ENCODE measurements around the gene SHC2.
"Not testable (repeated sequence)": the region's sequence is repeated elsewhere in the genome, so short reads cannot be mapped to it uniquely, and the experiment has no call there.

The SHC2 gene

GRCh38 chr19:493391-494170 lies 32.7 kb upstream of the SHC2 start:
- intact Hi-C loops (cut with DNase I) = no loop called here
- DNase-seq = no peak

DNA sequence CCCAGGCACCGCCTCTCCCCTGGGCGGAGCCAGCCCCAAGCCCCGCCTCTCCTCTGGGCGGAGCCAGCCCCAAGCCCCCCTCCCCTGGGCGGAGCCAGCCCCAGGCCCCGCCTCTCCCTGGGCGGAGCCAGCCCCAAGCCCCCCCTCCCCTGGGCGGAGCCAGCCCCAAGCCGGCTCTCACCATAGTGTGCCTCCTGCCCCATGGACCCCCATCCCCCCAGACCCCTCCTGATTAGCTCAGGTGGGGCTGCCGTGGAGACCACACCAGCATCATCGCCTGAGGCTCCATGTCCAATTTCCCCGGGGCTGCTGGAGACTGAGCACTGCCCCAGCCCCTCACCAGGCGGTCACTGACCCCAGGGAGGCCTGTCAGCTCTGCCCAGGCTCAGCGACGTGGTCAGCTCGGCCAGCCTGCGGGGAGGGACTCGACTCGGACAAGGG lies 31.3 kb upstream of the SHC2 start:
- no peak for DNase-seq
- intact Hi-C loops (cut with DNase I) = no loop called here

- DNase-seq = peak in 1 of 42 donors; percentile 49
- intact Hi-C loops (cut with DNase I) = no loop called here
Observed at GRCh38 chr19:491146-491741, 30.4 kb upstream of the SHC2 start.

DNA sequence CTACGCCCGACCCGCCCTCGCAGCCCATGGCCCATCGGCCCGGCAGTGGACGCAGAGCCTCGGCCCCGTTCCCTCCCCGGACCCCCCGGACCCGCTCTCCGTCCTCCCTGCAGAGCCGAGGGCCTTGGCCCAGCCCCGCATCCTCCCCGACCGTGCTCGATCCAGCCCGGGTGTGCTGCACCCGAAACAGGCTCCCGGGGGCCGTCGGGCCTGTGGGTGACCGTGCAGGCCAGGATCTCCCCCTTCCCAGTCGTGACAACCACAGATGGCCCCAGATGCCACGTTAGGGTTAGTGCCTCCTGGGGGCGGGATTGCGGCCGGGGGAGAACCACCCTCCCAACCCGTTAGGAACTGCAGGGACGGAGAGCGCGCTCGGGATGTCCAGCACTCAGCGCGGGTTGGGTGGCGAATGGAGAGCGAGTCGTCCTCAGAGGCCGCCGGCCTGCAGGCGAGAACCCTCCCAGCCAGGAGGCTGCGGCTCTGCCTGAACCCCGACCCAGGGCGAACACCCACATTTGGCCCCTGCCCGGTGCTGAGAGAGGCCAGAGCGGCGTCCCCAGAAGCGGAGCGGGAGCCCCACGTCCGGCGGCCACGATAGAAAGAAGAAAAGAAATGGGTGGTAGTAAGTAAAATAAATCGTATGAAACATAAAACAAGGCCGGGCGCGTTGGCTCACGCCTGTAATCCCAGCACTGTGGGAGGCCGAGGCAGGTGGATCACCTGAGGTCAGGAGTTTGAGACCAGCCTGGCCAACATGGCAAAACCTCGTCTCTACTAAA lies 28.8 kb upstream of the SHC2 start:
- intact Hi-C loops (cut with DNase I) = loop anchor here (2.0 to 10.0 kb wide), 2 partner anchors 17 to 105 kb away; partner anchors contain the start of gene TPGS1
- peak in 22 of 42 donors; percentile 23 to 66 (median 46) for DNase-seq

GRCh38 chr19:488505-489417 lies 27.9 kb upstream of the SHC2 start:
- peak; percentile 88 to 99 (median 97) for DNase-seq
- intact Hi-C loops (cut with DNase I) = loop anchor here (2.0 to 10.0 kb wide), 2 partner anchors 18 to 104 kb away; partner anchors contain the start of gene TPGS1

- peak; percentile 74 to 98 (median 91) for DNase-seq
- intact Hi-C loops (cut with DNase I) = loop anchor here (10.0 kb wide), 1 partner anchor 101 kb away; no protein-coding TSS in a partner anchor
Observed at GRCh38 chr19:485583-486236, 24.9 kb upstream of the SHC2 start.

GRCh38 chr19:485077-485476 lies 24.2 kb upstream of the SHC2 start:
- intact Hi-C loops (cut with DNase I) = loop anchor here (10.0 kb wide), 1 partner anchor 100 kb away; no protein-coding TSS in a partner anchor
- peak in 2 of 42 donors; percentile 21 to 46 for DNase-seq

DNA sequence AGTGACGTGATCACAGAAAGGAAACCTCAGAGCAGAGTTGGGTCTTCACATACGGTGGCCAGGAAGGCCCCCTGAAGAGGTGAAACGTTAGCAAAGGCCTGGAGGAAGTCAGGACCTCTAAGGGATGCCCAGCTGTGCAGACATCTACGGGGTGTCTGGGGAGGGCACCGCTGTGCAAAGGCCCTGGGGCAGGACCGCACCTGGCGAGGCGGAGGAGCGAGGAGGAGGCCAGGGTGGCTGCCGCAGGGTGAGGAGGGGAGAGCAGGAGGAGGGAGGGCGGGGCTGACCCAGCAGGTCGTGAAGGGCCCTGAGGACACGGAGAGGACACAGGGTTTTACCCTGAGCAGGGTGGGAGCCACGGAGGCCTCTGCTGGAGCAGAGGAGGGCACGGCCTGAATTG lies 23.7 kb upstream of the SHC2 start:
- no peak for DNase-seq
- intact Hi-C loops (cut with DNase I) = loop anchor here (10.0 kb wide), 1 partner anchor 100 kb away; no protein-coding TSS in a partner anchor

GRCh38 chr19:483332-484072 lies 22.7 kb upstream of the SHC2 start:
- DNase-seq = no peak
- intact Hi-C loops (cut with DNase I) = loop anchor here (10.0 kb wide), 1 partner anchor 99 kb away; no protein-coding TSS in a partner anchor

- intact Hi-C loops (cut with DNase I) = loop anchor here (10.0 kb wide), 1 partner anchor 98 kb away; no protein-coding TSS in a partner anchor
- DNase-seq = no peak
Observed at GRCh38 chr19:482186-483041, 21.6 kb upstream of the SHC2 start.

GRCh38 chr19:481100-481499 lies 20.3 kb upstream of the SHC2 start:
- intact Hi-C loops (cut with DNase I) = loop anchor here (10.0 kb wide), 1 partner anchor 96 kb away; no protein-coding TSS in a partner anchor

DNA sequence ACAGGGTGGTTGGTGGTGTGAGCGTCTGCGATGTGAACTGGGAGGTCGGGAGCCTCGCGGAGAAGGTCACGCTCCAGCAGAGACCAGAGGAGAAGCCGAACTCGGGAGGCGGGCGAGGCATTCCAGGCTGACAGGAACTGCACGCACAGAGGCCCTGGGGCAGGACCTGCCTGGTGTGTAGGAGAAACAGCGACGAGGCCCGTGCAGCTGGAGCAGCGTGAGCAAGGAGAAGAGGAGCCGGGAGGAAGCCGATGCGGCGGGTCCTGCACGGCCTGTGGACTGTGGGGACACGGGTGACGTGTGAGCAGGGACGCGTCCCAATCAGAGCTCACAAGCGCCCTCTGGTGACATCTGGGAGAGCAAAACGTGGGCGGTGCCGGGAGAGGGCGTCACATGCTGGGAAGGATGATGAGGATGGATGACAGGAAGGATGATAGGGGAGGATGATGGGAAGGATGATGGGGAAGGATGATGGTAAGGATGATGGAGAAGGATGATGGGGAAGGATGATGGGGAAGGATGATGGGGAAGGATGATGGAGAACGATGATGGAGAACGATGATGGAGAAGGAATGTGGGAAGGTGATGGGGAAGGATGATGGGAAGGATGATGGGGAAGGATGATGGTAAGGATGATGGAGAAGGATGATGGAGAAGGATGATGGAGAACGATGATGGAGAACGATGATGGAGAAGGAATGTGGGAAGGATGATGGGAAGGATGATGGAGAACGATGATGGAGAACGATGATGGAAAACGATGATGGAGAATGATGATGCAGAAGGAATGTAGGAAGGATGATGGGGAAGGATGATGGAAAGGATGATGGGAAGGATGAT lies 19.4 kb upstream of the SHC2 start:
- intact Hi-C loops (cut with DNase I) = loop anchor here (10.0 kb wide), 1 partner anchor 95 kb away; no protein-coding TSS in a partner anchor
- peak; percentile 60 to 91 (median 81) for DNase-seq

More at GRCh38 chr19:481100-481499, 20.3 kb upstream of the SHC2 start:
- not testable (repeated sequence) for DNase-seq

DNA sequence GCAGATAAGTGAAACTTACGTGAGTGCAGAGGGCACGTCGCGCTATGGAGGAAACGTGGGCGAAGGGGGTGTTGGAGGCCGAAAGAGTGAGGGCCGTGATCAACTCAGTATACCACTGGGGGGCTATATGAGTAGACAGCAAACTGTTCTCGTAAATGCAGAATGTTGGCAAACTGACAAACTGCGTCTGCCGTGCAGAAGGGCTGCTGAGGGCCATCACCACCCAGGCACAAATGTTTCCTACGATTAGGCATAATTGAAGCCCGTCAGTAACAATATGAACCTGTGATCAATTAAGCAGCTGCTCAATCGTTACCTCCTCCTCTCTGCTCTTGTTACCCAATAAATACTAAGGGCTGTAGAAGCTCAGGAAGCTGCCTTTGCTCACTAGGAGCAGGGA lies 18.1 kb upstream of the SHC2 start:
- intact Hi-C loops (cut with DNase I) = no loop called here
- DNase-seq = peak in 1 of 42 donors; percentile 23

DNA sequence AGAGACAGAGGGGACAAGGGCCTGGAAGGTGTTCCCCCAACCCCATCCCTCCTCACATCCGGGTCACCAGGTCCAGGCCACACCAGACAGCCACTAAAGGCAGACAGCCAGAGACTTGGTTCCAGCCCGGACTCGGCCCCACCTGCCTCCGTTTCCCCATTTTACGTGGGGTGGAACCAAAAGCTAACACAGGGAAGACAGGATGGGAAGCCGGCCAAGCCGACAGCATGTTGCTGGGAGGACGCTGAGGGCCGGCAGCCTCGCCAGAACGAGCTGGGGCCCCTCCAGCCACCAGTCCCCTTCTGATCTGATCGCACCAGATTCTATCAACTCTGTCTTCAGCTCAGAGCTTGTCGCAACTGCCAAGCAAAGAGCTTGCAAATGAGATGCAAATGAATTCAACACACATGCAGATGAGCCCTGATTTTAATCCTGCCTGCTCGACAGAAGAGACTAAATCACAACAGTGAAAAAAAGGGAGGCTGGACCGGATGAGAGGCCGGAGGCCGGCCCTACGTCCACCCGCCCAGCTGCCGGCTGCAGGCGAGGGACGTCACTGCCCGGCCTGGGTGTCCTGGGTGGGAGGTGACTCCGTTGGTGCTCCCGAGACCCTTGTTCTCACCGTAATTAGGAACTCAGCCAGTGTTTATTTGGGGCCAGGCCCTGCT lies 17.5 kb upstream of the SHC2 start:
- intact Hi-C loops (cut with DNase I) = no loop called here
- peak in 19 of 42 donors; percentile 16 to 74 (median 45) for DNase-seq
